Activated T-helper 1 cell treated with Interleukin-2 at 50 U/mL for 16 hours (primary cell): ENCODE measurements around the gene SH3TC2.

Source experiments
- DNase-seq: peaks from one replicate; pipeline ENCODE4 v3.0.0-alpha.2; 2020; ENCODE audit warnings: low read depth

The SH3TC2 gene

DNA sequence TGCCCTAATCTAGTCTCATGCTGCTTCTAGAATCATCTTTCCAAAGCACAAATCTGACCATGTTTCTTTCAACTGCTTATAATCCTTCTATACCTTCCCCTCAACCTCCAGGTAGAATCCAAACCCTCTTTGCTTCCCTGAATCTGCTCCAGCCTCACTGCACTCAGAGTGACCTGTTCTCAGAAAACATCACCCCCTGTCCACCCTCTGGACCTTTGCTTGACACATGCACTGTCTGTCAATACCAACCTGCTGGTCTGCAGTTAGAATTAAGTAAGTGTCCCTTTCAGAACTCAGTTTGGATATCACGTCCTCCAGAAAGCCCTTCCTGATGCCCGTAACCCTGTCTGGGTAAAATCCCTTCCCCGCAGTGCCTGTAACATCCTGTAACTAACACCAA lies 63.1 kb downstream of the SH3TC2 start:
- DNase-seq, result no peak

DNA sequence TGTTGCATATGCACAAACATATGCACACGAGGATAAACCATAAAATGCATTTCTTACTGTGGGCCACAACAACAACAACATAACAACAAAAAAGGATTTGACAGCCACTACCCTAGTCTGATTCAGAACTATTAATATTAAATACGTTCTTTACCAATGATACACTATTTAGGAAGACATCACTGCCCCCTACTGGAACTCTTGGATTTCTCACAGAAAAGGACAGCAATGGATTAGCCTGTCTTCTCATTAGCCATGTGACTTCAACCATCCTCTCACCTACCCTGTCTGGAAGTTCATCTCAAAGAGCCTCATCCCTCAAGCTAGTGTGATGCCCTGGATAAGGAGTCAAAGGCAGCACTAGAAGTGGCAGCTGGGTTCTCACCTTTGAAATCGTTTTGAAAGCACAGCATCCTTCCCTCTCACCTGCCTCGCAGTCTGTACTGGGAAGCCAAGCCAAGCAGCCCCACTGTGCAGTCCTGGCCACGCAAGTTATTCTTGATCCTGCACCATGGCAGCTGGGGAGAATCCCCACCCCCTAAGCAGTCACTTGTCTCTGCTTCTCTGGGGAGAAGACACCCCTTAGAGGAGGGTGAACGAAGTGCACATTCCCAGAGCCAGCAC lies 64.6 kb downstream of the SH3TC2 start:
- DNase-seq, result no peak

DNA sequence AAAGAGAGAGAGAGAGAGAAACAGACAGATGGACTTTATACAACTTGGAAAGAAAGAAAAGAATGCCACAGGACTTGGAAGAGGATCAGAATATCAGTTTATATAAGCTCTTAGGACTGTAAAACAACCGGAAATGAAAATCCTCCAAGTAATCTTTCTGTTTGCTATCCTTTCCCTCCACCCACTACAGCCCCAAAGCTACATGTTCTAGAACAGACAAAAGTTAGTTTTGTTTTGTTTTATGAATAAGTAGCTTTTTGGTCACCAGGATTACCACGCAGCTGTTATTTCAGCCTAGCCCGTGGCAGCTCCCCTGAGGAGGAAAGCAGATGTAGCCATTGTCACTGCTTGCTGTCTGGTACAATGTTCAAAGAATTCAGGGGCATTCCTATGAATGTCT lies 66.6 kb downstream of the SH3TC2 start:
- no peak for DNase-seq

DNA sequence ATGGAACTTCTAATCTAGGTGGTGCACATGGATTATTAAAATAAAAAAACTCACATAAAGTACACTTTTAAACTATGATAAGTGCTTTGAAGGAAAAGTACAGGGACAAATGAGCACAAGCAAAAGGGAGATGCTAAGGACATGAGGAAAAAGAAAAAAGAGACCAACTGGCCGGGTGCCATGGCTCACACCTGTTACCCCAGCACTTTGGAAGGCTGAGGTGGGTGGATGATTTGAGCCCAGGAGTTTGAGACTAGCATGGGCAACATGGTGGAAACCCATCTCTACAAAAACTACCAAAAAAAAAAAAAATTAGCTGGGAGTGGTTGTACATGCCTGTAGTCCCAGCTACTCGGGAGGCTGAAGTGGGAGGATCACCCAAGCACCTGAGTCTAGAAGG lies 67.1 kb downstream of the SH3TC2 start:
- no peak for DNase-seq

DNA sequence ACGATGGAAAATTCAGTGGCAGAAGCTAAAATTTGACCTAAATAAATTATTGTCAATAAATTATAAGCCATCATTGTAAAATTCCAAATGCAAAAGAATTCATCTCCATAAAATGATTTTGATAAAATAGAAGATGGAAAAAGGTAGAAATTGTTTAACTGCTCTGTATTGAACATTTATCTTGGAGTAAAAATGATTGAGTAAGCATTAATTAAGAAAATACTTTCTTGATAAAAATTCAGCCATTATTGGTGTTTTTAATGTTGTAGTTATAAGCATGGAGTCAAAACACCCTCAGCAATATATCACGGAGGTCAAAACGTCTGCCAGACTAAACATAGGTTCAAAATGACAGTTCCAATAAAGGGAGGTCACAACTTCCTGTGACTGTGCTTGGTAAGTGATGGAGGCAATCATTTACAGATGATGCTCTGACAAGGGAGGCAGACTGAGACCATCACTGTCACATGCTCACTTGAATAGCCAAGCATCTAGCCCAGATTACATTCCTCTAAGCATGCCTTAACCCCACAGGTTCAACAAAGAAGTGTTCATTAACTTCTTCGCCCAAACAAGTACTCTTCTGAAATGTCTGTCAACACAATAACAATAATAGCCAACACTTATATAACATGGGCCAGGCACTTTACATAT lies 69.5 kb downstream of the SH3TC2 start:
- DNase-seq, result no peak

DNA sequence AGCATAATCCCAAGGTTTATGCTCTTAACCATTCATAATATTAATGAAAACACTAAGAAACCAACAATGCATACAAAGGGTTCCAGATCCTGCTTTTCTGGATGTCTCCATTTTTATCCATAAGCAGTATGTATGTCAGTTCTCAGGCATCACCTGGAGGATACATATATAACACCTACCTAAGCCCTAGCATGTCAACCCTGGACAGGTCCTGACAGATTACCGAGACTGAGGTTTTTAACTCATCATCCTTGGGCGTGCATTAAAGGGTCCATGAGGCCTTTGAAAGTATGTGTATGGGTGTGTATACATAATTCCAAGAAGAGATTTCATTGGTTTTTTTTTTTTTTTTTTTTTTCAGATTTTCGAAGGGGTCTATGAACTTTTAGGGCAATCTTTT lies 70.6 kb downstream of the SH3TC2 start:
- DNase-seq, result no peak

DNA sequence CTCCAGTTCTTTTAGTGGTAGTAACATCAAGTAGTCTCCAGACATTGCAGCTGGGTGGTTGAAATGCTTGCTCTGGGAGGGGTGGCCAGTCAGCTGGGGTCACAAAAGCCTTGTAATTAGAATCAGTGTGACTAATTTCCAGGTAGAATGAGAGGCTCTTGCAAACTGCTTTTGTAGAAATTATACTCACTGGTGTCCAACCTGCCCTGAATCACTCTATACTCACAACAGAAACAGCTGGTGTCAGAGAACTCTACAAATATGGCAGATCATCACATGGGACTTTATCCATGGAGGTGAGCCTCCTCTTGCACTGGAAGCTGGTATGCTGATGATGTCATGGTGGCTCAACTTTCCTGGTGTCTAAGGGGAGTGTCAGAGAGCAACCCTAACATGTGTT lies 71.3 kb downstream of the SH3TC2 start:
- no peak for DNase-seq

DNA sequence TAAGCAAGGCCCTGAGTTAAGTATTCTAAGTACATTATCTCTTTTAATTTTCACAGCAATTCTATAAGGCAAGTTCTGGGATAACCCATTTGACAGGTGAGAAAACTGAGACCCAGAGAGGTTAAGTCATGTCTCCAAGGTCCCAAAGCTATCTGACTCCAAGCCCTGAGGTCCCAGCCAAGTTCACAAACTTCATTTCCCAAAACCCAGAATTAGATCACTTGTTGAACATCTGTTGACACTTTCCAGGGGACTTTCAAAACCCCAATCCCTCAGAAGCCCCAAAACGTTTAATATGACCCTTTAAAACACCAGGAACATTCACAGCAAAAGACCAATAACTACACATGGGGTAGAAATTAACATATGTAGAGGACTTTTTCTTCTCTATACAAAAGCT lies 72.0 kb downstream of the SH3TC2 start:
- no peak for DNase-seq

DNA sequence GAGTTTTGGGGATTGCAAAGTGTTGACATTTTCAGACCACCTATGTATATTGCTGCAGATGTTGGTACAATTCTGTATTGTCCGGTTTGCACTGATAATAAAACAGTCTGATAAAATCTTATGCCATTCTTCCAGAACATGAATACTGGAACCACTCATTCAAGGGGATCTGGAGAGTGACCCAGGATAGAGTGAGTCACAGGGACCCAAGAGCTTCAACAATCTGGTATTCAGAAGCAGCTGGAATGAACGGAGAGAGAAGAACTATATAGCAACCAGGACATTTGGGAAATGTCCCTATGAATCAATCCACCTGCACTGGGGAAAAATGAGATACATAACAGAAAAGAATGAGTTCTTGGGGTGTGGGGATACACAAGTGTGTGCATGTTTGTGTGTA lies 73.3 kb downstream of the SH3TC2 start:
- DNase-seq, result no peak

DNA sequence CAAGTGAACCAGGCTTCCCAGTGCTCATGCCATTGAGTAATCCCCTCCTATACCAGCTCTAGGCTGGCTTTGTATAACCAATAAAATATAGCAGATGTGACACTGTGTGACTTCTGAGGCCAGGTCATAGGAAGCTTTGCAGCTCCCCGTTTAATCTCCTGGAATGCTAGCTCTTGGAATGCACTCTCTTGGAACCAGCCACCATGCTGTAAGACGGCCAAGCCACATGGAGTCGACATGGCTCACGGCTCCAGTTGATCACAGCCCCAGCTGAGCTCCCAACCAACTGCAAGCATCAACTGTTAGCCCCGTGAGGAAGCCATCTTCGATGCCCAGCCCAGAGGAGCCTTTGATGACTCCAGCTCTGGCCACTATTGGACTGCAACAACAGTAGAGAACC lies 74.5 kb downstream of the SH3TC2 start:
- DNase-seq, result no peak

DNA sequence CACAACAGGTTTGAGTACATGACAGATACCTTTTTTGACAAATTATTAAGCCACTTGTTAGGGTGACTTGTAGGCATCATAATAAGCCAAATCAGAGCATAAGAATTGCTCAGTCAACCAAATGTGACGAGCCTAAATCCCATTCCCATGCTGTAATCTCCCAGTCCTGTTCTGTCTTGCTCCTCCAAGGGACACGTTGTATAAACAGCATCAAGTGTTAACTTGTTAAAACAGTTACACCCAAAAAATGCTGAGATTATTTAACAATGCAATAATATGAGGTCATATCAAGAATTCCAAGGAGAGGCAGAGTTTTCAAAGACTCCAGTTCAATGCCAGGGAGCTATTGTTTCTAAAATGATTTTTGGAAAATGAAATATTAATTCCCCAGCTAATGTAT lies 76.2 kb downstream of the SH3TC2 start:
- no peak for DNase-seq

DNA sequence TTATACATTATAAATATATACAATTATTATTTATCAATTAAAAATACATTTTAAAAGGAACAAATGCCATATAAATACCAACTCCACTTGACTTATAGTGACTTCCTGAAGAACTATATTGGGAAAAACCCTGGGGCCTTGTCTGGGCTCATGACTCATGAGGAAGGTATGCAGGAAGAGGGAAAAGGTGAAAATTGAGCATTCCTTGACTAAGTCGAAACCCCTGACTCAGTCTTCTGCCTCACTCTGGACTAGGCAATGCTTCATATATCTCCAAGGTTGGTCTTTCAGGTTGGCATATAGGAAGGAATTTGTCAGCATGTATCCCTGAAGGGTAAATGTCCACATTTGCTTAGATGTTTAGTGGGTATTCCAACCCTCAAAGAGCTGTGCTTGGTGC lies 78.5 kb downstream of the SH3TC2 start:
- no peak for DNase-seq

DNA sequence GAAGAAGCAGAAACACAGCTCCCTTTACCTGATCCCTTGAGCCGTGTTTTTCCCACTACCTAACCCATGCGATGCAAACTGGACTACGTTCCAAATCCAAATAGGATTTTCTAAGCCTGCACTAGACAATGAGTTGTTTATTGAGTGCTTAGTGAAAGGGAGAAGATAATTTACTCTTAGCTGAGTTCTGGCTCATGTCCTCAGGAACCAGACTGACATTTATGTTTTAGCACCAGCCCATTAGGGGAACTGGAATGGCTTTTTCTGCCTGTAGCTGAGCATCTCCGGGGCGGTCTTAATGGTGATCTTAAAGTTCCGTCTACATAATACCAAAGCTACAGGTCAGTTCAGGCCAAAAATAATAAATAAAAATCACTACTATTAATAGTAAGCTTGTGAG lies 81.5 kb downstream of the SH3TC2 start:
- DNase-seq, result no peak

DNA sequence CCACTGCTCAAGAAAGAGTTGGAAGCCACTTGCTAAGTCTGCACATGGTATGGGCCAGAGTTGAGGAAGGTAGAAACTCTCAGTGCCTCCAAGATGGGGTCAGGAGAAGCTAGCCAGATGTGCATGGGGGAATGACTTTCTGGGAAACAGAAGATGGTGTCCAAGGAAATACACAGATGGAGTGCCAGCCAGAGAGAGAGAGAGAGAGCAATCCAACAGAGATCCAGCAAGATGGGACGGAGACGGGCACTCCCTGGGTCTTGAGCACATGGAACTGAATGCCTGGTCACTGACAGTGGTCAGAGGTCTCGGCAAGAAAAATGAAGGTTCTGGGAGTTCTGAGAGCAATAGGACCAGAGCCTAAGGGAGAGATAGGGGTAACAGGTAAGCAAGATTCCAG lies 82.1 kb downstream of the SH3TC2 start:
- DNase-seq, result no peak

DNA sequence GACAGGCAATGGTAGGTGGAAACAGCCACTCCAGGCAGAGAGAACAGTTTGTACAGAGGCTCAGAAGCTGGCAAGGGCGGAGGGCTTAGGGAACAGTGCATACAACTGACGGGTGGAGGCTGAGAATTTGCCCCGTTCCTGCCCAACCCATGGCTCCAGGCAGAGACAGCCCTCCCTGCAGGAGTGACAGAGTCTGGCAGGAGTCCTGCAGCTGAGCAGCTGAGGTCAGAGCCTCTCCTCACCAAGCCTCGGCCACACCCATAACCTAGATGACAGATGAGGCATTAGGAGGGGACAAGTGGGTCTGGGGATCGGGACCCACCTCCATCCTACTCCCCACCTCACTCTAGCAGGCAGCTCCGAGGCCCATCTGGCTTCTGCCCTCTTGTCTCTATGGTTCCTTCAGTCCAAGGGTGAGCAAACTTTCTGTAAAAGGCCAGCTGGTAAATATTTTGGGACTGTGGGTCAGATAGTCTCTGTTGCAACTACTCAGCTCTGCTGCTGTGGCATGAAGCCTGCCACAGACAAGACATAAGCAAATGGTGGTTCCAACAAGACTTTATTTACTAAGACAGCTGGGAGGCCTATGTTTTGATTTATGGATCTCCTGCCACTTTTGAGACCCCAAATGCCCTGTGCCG lies 83.7 kb downstream of the SH3TC2 start:
- no peak for DNase-seq

DNA sequence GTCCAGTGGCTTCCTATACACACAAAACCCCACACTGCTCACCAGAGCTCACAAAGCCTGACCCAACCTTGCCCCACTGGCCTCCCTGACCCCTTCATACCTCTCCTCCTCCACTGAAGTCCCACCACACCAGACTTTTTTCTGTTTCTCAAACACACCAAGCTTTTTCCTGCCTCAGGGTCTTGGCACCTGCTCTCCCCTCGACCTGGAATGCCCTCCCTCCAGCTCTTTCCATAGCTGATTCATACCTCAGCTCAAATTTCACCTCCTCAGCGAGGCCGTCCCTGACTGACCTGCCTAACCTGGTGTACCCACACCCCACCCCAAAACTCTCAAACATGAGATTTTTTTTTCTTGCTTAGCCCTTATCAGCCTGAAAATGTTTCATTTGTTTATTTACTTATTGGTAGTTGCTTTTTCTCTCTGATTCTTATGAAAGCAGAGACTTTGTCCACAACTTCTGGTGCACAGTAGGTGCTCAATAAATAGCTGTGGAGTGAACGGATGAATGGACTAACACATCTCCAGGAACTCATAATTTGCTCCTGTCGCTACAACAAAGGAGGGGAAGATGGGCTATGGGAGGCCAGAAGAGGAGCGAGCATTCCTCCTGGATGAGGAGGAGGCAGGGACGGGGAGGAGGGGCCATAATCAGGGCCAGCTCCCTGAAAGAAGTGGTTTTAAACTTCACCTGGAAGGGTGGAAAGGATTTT lies 84.3 kb downstream of the SH3TC2 start:
- DNase-seq, result no peak

DNA sequence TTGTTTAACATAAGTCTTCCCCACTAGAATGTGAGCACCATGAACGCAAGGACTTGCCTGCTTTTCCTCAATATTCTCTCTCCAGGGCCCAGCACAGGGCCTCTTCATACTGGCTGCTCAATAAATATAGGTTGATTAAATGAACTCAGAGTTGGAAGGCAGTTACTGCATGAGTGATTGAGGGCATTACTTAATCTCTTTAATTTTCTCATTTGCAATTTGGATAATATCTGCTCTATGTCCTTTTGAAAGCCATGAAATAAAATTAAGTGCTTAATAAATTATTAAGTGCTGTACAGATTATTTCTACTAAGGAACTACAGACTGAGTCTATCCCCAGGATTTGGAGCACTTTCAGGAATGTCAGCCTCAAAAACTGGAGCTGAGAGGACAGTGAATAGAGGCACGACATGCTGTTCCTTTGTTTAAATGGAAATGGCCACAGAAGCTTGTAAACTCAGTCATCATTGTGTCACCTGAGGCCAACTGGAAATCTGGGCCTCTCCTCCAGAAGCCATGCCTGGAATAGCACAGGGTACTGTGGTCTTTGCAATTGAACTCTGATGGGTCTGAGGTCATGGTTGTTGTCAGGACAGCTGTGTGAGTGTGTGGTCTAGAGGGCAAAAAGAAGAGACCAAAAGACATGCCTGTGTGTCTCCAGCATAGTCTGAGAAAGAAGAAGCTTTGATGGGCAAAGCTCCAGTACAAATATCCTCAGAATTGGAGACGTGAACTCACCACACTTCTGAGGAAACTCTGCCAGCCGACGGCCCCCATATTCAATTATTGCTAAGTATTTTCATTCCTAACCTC lies 86.1 kb downstream of the SH3TC2 start:
- no peak for DNase-seq

DNA sequence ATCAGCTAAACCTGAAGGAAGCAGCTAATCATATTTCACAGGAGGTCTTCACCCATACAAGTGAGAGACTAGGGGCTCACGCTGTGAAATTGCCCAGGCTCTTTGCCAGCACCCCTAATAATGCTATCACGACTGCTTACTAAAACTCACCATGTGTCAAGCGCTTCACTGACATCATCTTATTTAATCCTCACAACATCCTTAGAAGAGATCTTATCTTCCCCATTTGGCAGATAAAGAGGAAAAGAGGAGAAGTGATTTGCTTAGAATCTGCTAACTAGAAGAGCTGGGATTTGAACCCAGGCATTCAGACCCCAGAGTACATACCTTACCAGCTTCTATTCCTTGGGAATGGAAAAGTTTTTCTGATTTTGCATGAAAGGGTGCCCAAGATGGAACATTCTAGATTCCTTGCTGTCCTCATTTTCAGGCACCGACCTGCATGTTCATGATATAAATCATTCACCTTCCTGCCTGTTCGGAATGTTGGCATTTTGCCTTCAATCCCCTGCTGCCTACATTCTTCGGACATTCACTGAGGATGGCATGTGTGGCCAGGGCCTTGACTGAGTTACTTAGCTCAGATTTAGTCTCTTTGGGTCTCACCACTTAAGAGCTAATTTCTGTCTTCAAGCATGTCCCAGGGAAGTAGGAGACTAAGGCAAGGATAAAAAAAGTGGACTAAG lies 88.1 kb downstream of the SH3TC2 start:
- no peak for DNase-seq

DNA sequence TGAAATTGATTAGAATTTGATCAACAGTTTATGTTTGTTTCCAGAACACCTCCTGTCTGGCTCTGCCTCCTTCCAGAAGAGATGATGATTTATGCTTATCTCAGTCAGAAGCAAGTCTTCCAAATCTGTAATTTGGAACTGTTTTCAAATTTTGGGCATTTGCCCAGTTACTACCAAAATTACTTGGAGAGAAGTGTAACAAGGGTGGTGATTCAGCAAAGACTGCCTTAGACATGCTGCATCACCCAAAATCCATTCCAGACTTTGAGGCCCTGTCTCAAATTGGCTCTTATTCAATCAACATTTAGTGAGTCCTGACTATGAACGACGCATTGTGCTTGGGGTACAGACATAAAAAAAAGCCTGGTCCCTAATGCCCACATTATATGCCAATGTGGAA lies 89.4 kb downstream of the SH3TC2 start:
- DNase-seq, result no peak

DNA sequence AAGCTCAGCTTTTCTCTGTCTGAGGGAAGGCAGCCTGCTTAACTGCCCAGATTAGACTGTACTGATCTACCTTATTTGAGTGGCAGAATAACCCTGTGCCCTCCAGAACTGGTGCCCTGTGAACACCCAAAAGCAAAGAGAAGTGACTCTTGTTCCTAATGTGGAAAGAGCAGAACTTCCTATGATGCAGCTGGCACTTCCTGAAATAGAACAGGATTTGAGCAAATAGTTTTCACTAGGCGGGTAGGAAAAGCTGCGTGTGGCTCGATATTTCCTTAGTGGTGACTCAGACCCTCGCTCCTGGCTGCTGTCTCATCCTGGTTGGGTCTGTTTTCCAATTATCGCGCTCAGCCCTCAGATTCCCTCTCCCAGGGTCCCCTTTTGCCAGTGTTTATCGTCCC lies 89.9 kb downstream of the SH3TC2 start:
- DNase-seq, result no peak

DNA sequence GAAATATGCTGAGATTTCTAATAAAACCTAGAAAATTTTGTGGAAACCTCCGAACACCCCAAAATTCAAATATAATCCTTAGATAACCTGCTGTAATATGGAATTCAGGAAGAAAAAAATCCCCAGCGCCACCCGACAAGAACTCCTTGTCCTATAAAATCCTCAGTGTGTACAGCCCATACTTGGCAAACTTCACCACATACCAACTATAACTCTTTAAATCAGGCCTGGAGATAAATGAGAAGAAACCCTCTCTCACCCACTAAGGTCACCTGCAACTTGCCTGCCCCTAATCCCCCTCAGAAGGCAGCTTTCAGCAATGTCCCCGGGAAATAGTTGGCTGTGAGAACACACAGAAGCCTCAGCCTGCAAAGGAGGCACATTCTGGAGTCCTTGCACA lies 90.5 kb downstream of the SH3TC2 start:
- no peak for DNase-seq

DNA sequence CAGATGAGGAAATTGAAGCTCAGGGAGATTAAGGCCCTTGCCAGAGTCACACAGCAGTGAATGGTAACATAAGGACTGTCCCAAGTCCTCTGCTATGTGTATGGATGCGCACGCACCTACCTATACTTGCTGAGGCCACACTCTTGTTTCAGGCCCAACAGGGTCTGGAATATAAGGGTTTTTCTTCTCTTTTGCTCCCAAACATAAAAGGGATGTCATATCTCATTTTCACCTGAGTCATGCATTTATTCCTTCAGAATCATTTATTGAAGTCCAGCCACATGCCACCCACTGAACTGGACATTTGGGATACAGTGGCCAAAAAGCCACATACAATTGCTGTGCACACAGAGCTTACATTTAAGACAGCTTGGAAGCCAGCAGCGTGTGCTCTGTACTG lies 92.0 kb downstream of the SH3TC2 start:
- no peak for DNase-seq
